IMR-90 (cell line): ENCODE data around the gene JAK1. TPM values are rescaled to one million over a fixed set of nuclear protein-coding genes. Genes with fewer than 3 reads are reported as not detected.

ENCODE experiments used
- ATAC-seq: fragments of 200-7000 bp; cut with Tn5 transposase; 2 replicates; pipeline ENCODE4 v1.9.1; 2020; ENCODE audit warnings: low read depth, mild to moderate bottlenecking, moderate library complexity
- BruUV-seq: library from RNA; stranded (reverse); fragments of 400-500 nt; replicated peaks from 2 replicates; lab custom pipeline; 2021; lab: Mats Ljungman, UMichigan
- CTCF ChIA-PET: fragments of 300-600 bp; formaldehyde crosslinking; extraction: SDS; loops from one replicate; lab custom pipeline; 2021; ENCODE audit warnings: antibody characterized with exemption; lab: Yijun Ruan, JAX
- POLR2A ChIA-PET: fragments of 300-600 bp; sonication (Branson Sonifier 250); formaldehyde crosslinking; loops from one replicate; lab custom pipeline; 2022; ENCODE audit warnings: antibody characterized with exemption; ENCODE audit not compliant: unreplicated experiment; lab: Charles Lee
- DNase-seq: peaks from one replicate; pipeline ENCODE4 v3.0.0; 2013
- H2AFZ ChIP-seq: replicated peaks from 2 replicates; pipeline ENCODE3; 2013; ENCODE audit warnings: low read length, mild to moderate bottlenecking; ENCODE audit not compliant: poor library complexity
- H2AK5ac ChIP-seq: 2 replicates; pipeline ENCODE4 v1.6.1; 2013; ENCODE audit warnings: low read depth, low read length, inconsistent platforms
- H2AK9ac ChIP-seq: replicated peaks from 2 replicates; pipeline ENCODE3; 2013; ENCODE audit warnings: mild to moderate bottlenecking, low read depth, low read length, moderate library complexity; ENCODE audit not compliant: poor library complexity
- H2BK120ac ChIP-seq: 2 replicates; pipeline ENCODE4 v1.6.1; 2013; ENCODE audit warnings: low read depth, low read length, inconsistent platforms
- H2BK15ac ChIP-seq: 3 replicates; pipeline ENCODE4 v1.6.1; 2013; ENCODE audit warnings: low read depth, low read length, inconsistent platforms
- H2BK20ac ChIP-seq: 2 replicates; pipeline ENCODE4 v1.6.1; 2013; ENCODE audit warnings: low read depth, mild to moderate bottlenecking, inconsistent platforms, low read length, moderate library complexity
- H2BK5ac ChIP-seq: 2 replicates; pipeline ENCODE4 v1.6.1; 2013; ENCODE audit warnings: mild to moderate bottlenecking, low read depth, low read length, inconsistent platforms; ENCODE audit not compliant: poor library complexity, severe bottlenecking
- H3K14ac ChIP-seq: replicated peaks from 2 replicates; pipeline ENCODE4 v1.6.1; 2013; ENCODE audit warnings: low read depth, low read length, inconsistent platforms
- H3K18ac ChIP-seq: 2 replicates; pipeline ENCODE4 v1.6.1; 2013; ENCODE audit warnings: low read depth, low read length, control low read depth
- H3K23ac ChIP-seq: 2 replicates; pipeline ENCODE4 v1.6.1; 2013; ENCODE audit warnings: low read depth, low read length, inconsistent platforms
- H3K27ac ChIP-seq: 2 replicates; pipeline ENCODE4 v1.5.1; 2013; ENCODE audit warnings: mild to moderate bottlenecking, control low read depth, low read length; ENCODE audit not compliant: insufficient read depth
- H3K27me3 ChIP-seq: 2 replicates; pipeline ENCODE4 v1.6.1; 2013; ENCODE audit warnings: low read length; ENCODE audit not compliant: control insufficient read depth, insufficient read depth
- H3K36me3 ChIP-seq: 2 replicates; pipeline ENCODE4 v1.6.1; 2013; ENCODE audit warnings: low read length, mixed read lengths; ENCODE audit not compliant: control insufficient read depth, insufficient read depth
- H3K4ac ChIP-seq: 2 replicates; pipeline ENCODE4 v1.6.1; 2013; ENCODE audit warnings: low read depth, low read length, inconsistent platforms
- H3K4me1 ChIP-seq: 2 replicates; pipeline ENCODE4 v1.6.1; 2013; ENCODE audit warnings: low read length, mixed read lengths; ENCODE audit not compliant: control insufficient read depth, insufficient read depth
- H3K4me2 ChIP-seq: 2 replicates; pipeline ENCODE4 v1.6.1; 2013; ENCODE audit warnings: low read depth, mild to moderate bottlenecking, control low read depth, low read length, moderate library complexity
- H3K4me3 ChIP-seq: 2 replicates; pipeline ENCODE4 v1.5.1; 2013; ENCODE audit warnings: low read depth, mild to moderate bottlenecking, control low read depth, low read length, moderate library complexity; ENCODE audit not compliant: insufficient read depth
- H3K56ac ChIP-seq: 2 replicates; pipeline ENCODE4 v1.6.1; 2013; ENCODE audit warnings: low read length, inconsistent platforms; ENCODE audit not compliant: insufficient read depth; ENCODE audit errors: extremely low read depth
- H3K79me1 ChIP-seq, 2 experiments: 2 replicates each; pipeline ENCODE4 v1.6.1; 2013; ENCODE audit warnings: low read length in 2 of 2, inconsistent platforms in 1 of 2, low read depth in 1 of 2
- H3K9ac ChIP-seq: 2 replicates; pipeline ENCODE4 v1.6.1; 2013; ENCODE audit warnings: low read depth, low read length, control low read depth
- H3K9me1 ChIP-seq: 2 replicates; pipeline ENCODE4 v1.6.1; 2013; ENCODE audit warnings: low read length, inconsistent platforms; ENCODE audit not compliant: insufficient read depth
- H3K9me3 ChIP-seq: 2 replicates; pipeline ENCODE4 v1.6.1; 2013; ENCODE audit warnings: low read length; ENCODE audit not compliant: control insufficient read depth, insufficient read depth
- H4K20me1 ChIP-seq: 2 replicates; pipeline ENCODE4 v1.6.1; 2013; ENCODE audit warnings: low read length, inconsistent platforms; ENCODE audit not compliant: insufficient read depth
- H4K5ac ChIP-seq: 2 replicates; pipeline ENCODE4 v1.6.1; 2013; ENCODE audit warnings: mild to moderate bottlenecking, low read depth, low read length, control low read depth
- H4K8ac ChIP-seq, 2 experiments: 2 replicates each; pipeline ENCODE4 v1.6.1; 2013; ENCODE audit warnings: low read depth in 2 of 2, low read length in 2 of 2, control low read depth in 1 of 2, inconsistent platforms in 1 of 2
- H4K91ac ChIP-seq: 2 replicates; pipeline ENCODE4 v1.6.1; 2013; ENCODE audit warnings: low read depth, low read length, inconsistent platforms; ENCODE audit not compliant: insufficient read depth
- BHLHE40 ChIP-seq: fragments of 150-350 bp; IDR thresholded peaks from 2 replicates; pipeline ENCODE4 v1.6.1; 2016; ENCODE audit warnings: mild to moderate bottlenecking, low read depth, low read length
- CEBPB ChIP-seq: IDR thresholded peaks from 2 replicates; pipeline ENCODE4 v1.6.1; 2012; ENCODE audit warnings: low read depth, low read length, improper control_type of control experiment
- FOS ChIP-seq: fragments of 150-350 bp; IDR thresholded peaks from 2 replicates; pipeline ENCODE4 v1.6.1; 2016; ENCODE audit warnings: low read depth, low read length
- MAZ ChIP-seq: IDR thresholded peaks from 2 replicates; pipeline ENCODE4 v1.6.1; 2012; ENCODE audit warnings: low read depth, mild to moderate bottlenecking, low read length, improper control_type of control experiment, moderate library complexity, borderline replicate concordance
- POLR2A ChIP-seq: IDR thresholded peaks from 2 replicates; pipeline ENCODE4 v1.6.1; 2012; ENCODE audit warnings: mild to moderate bottlenecking, low read depth, low read length
- RAD21 ChIP-seq: IDR thresholded peaks from 2 replicates; pipeline ENCODE4 v1.6.1; 2012; ENCODE audit warnings: low read length, improper control_type of control experiment
- WGBS, 2 experiments: methylation state at CpG; one replicate each; pipeline versions ENCODE4 v1.1.5 to v1.1.7; 2013; ENCODE audit warnings: missing lambda C conversion rate in 2 of 2; ENCODE audit not compliant: insufficient read length in 1 of 2; ENCODE audit errors: extremely low coverage in 2 of 2; 5-methylcytosine and 5-hydroxymethylcytosine counted together
- dilution Hi-C: fragments of 300-500 bp; cut with HindIII; formaldehyde crosslinking; loops from one replicate; pipeline ENCODE4 v1.14.3; 2018; ENCODE audit warnings: low sequenced_read_pairs; ENCODE audit not compliant: unreplicated experiment
- in situ Hi-C: fragments of 300-500 bp; cut with MboI; formaldehyde crosslinking; loops from 3 replicates; pipeline ENCODE4 v1.14.3; 2019; ENCODE audit warnings: low sequenced_read_pairs, inconsistent platforms, mixed read lengths
- intact Hi-C: fragments of 100-400 bp; cut with micrococcal nuclease; formaldehyde crosslinking; loops from 2 replicates; pipeline ENCODE4 v1.10.0; 2022
- polyA plus RNA-seq, 3 experiments: library from polyadenylated mRNA; depleted of rRNA; stranded (reverse); fragments of >200 nt; gene quantifications; 2 replicates each; pipeline ENCODE4 v1.2.3, GENCODE V29; 2012; ENCODE audit warnings: low replicate concordance in 1 of 3
- total RNA-seq: library from RNA; depleted of rRNA; stranded (reverse); fragments of >200 nt; gene quantifications from 2 replicates; pipeline ENCODE4 v1.2.3, GENCODE V29; 2012
- TF ChIP-seq, protein P1 (sequence below): fragments of 150-350 bp; IDR thresholded peaks from 2 replicates; pipeline ENCODE4 v1.6.1; 2017; ENCODE audit warnings: mild to moderate bottlenecking, antibody characterized with exemption, low read length, low read depth
- TF ChIP-seq, protein P2 (sequence below): conservative IDR thresholded peaks from 2 replicates; pipeline ENCODE4 v1.5.1; 2012; ENCODE audit warnings: mild to moderate bottlenecking, low read depth, low read length, improper control_type of control experiment

Gene JAK1
- total and polyA plus RNA-seq, 2 of the 4 experiments (the other 2 are of a cell fraction): 76.9 to 103 TPM

DNA sequence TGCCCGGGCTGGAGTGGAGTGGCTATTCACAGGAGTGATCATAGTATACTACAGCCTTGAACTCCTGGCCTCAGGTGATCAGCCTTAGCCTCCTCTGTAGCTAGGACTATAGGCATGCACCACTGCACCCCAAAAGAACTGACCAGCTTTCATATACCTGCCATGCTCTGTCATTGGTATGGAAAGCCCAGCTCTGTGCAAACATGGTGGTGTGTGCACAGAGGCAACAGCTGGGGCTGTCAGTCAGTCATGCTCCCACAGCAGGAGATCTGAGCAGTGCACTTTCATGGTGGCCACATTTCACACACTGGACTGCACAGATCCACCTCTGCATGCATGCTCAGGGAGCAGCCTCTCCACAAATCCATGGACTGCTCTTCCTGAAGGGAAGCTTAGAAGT is 8.8 kb upstream of the JAK1 start:
- H2AFZ ChIP-seq: no peak overlapping the region
- no peaks in the 10 kb centered on the region for H3K4me1 ChIP-seq
- no TSS peak for BruUV-seq
- H3K27ac ChIP-seq: no peak overlapping the region
- H2AK5ac ChIP-seq: no peak overlapping the region
- H4K20me1 ChIP-seq: no peaks in the 10 kb centered on the region
- H3K9ac ChIP-seq: no peak overlapping the region
- TF ChIP-seq FOS (no peak), CEBPB (no peak), BHLHE40 (no peak), POLR2A (no peak), RAD21 (no peak), MAZ (no peak)
- TF ChIP-seq, protein P1, sequence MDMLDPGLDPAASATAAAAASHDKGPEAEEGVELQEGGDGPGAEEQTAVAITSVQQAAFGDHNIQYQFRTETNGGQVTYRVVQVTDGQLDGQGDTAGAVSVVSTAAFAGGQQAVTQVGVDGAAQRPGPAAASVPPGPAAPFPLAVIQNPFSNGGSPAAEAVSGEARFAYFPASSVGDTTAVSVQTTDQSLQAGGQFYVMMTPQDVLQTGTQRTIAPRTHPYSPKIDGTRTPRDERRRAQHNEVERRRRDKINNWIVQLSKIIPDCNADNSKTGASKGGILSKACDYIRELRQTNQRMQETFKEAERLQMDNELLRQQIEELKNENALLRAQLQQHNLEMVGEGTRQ: no peak
- TF ChIP-seq, protein P2, sequence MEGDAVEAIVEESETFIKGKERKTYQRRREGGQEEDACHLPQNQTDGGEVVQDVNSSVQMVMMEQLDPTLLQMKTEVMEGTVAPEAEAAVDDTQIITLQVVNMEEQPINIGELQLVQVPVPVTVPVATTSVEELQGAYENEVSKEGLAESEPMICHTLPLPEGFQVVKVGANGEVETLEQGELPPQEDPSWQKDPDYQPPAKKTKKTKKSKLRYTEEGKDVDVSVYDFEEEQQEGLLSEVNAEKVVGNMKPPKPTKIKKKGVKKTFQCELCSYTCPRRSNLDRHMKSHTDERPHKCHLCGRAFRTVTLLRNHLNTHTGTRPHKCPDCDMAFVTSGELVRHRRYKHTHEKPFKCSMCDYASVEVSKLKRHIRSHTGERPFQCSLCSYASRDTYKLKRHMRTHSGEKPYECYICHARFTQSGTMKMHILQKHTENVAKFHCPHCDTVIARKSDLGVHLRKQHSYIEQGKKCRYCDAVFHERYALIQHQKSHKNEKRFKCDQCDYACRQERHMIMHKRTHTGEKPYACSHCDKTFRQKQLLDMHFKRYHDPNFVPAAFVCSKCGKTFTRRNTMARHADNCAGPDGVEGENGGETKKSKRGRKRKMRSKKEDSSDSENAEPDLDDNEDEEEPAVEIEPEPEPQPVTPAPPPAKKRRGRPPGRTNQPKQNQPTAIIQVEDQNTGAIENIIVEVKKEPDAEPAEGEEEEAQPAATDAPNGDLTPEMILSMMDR: no peak
- no peaks in the 10 kb centered on the region for H3K36me3 ChIP-seq
- POLR2A ChIA-PET: no interaction called here
- H4K91ac ChIP-seq: no peak overlapping the region
- H3K79me1 ChIP-seq: no peaks in the 10 kb centered on the region
- no peak overlapping the region for H3K14ac ChIP-seq
- no peaks in the 10 kb centered on the region; the same call in 1 of the 2 replicates for H3K9me1 ChIP-seq
- in situ Hi-C loops: loop anchor here (25.0 kb wide), 1 partner anchor 713 kb away; no protein-coding TSS in a partner anchor
- no peak overlapping the region for H2BK5ac ChIP-seq
- DNase-seq (no peak), ATAC-seq (no peak)
- no peak overlapping the region for H3K23ac ChIP-seq
- dilution Hi-C loops: no loop called here
- no peaks in the 10 kb centered on the region for H3K9me3 ChIP-seq
- no peak overlapping the region for H3K4me2 ChIP-seq
- no peak overlapping the region for H2AK9ac ChIP-seq
- H2BK15ac ChIP-seq: no peak overlapping the region
- H2BK120ac ChIP-seq: no peak overlapping the region
- H3K4me3 ChIP-seq: no peak overlapping the region
- WGBS, 2 experiments: no CpG with 5 or more reads among the region's 1 CpG
- no peak overlapping the region for H3K56ac ChIP-seq
- H3K4ac ChIP-seq: no peak overlapping the region
- CTCF ChIA-PET: no interaction called here
- no peak overlapping the region for H2BK20ac ChIP-seq
- intact Hi-C loops: no loop called here
- H4K5ac ChIP-seq: no peak overlapping the region
- no peak overlapping the region for H3K18ac ChIP-seq
- H4K8ac ChIP-seq: no peak overlapping the region
- H3K27me3 ChIP-seq: no peaks in the 10 kb centered on the region; the same call in 1 of the 2 replicates
